ENCODE measurements around the gene TMTC1. TPM values are rescaled to one million over a fixed set of nuclear protein-coding genes. Genes with fewer than 3 reads are reported as not detected.

The TMTC1 gene
- total and polyA plus RNA-seq, 2 of the 8 experiments (the other 6 are each of a cell fraction or from before 2014, with no cell fraction given) = 15.4 to 20.8 TPM

DNA sequence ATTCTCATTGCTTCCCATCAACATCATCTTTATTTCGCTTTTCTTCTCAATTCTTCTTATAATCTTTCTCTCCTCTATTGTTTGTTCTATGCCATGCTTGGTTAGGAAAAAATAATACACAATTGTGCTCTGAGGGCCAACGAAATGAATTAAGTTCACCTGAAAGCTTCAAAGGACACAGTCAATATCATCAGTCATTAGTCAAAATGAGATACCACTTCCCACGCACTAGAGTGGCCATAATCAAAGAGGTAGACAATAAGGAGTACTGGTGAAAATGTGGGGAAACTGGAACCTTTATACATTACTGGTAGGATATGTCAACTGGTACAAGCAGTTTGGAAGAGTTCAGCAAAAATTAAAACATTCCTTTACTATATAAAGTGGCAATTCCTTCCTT is 91.5 kb downstream of the TMTC1 start:
- Histone ChIP-seq H3K79me1 (ENCODE audit: low read depth, low read length) (no peaks in the 10 kb centered on the region), H2BK12ac (ENCODE audit: low read depth, low read length) (no peak overlapping the region), H3K79me2 (ENCODE audit: control insufficient read depth in 1 of 2, insufficient read depth in 2 of 2, low read length in 2 of 2) (no peaks in the 10 kb centered on the region), H3K27ac (ENCODE audit: low read depth, low read length) (no peak overlapping the region), H3K9ac (replicated peaks in 1 of 4; ENCODE audit: extremely low read depth in 1 of 4, low read depth in 3 of 4, low read length in 3 of 4) (no peak overlapping the region), H3K27me3 (replicated peaks in 1 of 4; ENCODE audit: control insufficient read depth in 3 of 4, extremely low read depth in 1 of 4, insufficient read depth in 3 of 4, low read length in 3 of 4) (no peaks in the 10 kb centered on the region), H4K5ac (ENCODE audit: insufficient read length, low read depth, low read length) (no peak overlapping the region), H4K91ac (replicated peaks; ENCODE audit: insufficient read length, low read length) (no peak overlapping the region), H2BK120ac (replicated peaks; ENCODE audit: low read depth, low read length) (no peak overlapping the region), H3K36me3 (ENCODE audit: control insufficient read depth in 2 of 4, insufficient read depth in 4 of 4, low read length in 3 of 4) (no peaks in the 10 kb centered on the region), H3K14ac (ENCODE audit: insufficient read length) (no peak overlapping the region), H3K18ac (ENCODE audit: extremely low read depth, low read length) (no peak overlapping the region), H3K4me1 (replicated peaks in 1 of 4; ENCODE audit: control insufficient read depth in 3 of 4, insufficient read depth in 4 of 4, low read length in 3 of 4) (peaks cover 0 to 3% (median 1%) of the 10 kb centered on the region in 4 experiments; a peak in 1 of 7 replicates), H2AFZ (ENCODE audit: low read length) (no peak overlapping the region), H3K23ac (ENCODE audit: insufficient read length) (no peak overlapping the region), H2BK15ac (ENCODE audit: low read length) (no peak overlapping the region), H4K8ac (ENCODE audit: extremely low read depth, insufficient read depth, low read length) (no peak overlapping the region), H2BK5ac (ENCODE audit: low read depth, low read length) (no peak overlapping the region), H4K20me1 (replicated peaks in 1 of 2; ENCODE audit: control insufficient read depth in 1 of 2, insufficient read depth in 2 of 2, low read length in 2 of 2) (no peaks in the 10 kb centered on the region), H3K4me3 (ENCODE audit: extremely low read depth in 1 of 4, insufficient read depth in 2 of 4, low read depth in 3 of 4, low read length in 4 of 4) (no peak overlapping the region), H3K23me2 (ENCODE audit: low read depth, low read length) (no peaks in the 10 kb centered on the region), H2AK5ac (ENCODE audit: low read depth, low read length) (no peak overlapping the region), H3K9me3 (ENCODE audit: insufficient read depth in 2 of 2, low read depth in 1 of 2, low read length in 1 of 2) (no peaks in the 10 kb centered on the region), H3K56ac (replicated peaks; ENCODE audit: insufficient read length, low read depth, low read length) (no peak overlapping the region), H2BK20ac (ENCODE audit: low read length) (no peak overlapping the region), H3K4me2 (ENCODE audit: insufficient read depth in 1 of 2, low read depth in 2 of 2, low read length in 2 of 2) (no peak overlapping the region), H3K4ac (replicated peaks; ENCODE audit: insufficient read length, low read depth, low read length) (no peak overlapping the region)
- no peak for TF ChIP-seq JUND (IDR thresholded peaks at IDR 0.05; ENCODE audit: low read length)
- no peak for TF ChIP-seq RFX5 (IDR thresholded peaks at IDR 0.05; ENCODE audit: borderline replicate concordance, low read depth, low read length)
- TF ChIP-seq RAD21 (IDR thresholded peaks at IDR 0.05 in 1 of 2, conservative IDR thresholded peaks at IDR 0.05 in 1 of 2; ENCODE audit: low read depth in 2 of 2, low read length in 2 of 2) = no peak
- TF ChIP-seq KDM4A (IDR thresholded peaks at IDR 0.05; ENCODE audit: low read depth, low read length, severe bottlenecking) = no peak
- TF ChIP-seq YY1 (IDR thresholded peaks at IDR 0.05; ENCODE audit: low read depth, low read length) = no peak
- no peak for TF ChIP-seq CBX5 (IDR thresholded peaks at IDR 0.05; ENCODE audit: low read depth, low read length)
- no peak for TF ChIP-seq CBX8 (IDR thresholded peaks at IDR 0.05; ENCODE audit: borderline replicate concordance, low read depth, low read length)
- TF ChIP-seq TEAD4 (IDR thresholded peaks at IDR 0.05; ENCODE audit: low read depth, low read length) = no peak
- TF ChIP-seq SAP30 (IDR thresholded peaks at IDR 0.05; ENCODE audit: insufficient read depth, insufficient replicate concordance, low read length) = no peak
- TF ChIP-seq NANOG (IDR thresholded peaks at IDR 0.05; ENCODE audit: insufficient read depth, low read depth, low read length, poor library complexity, severe bottlenecking) = no peak
- FAIRE-seq (no peak), DNase-seq (ENCODE audit: low read depth in 1 of 2, low spot score in 2 of 2) (no peak)
- no CpG with 5 or more reads among the region's 3 CpGs for WGBS, 2 experiments (ENCODE audit: extremely low coverage in 1 of 2, insufficient coverage in 1 of 2, insufficient read length in 1 of 2, insufficient replicate concordance in 2 of 2, low coverage in 1 of 2, low lambda C conversion rate in 2 of 2, missing lambda C conversion rate in 1 of 2)
- ChIA-PET CTCF (ENCODE audit: partially characterized antibody) (no interaction called here), POLR2A (ENCODE audit: partially characterized antibody) (no interaction called here)
